HG03439 (cell line): ENCODE results near the gene TNFRSF19.

Experiments used
- ATAC-seq: cut with Tn5 transposase; IDR thresholded peaks from one replicate; pipeline ENCODE4 v1.9.1; 2021; ENCODE audit warnings: mild to moderate bottlenecking, moderate library complexity; ENCODE audit not compliant: unreplicated experiment

Gene TNFRSF19

GRCh38 chr13:23711355-23711754 is 141.1 kb downstream of the TNFRSF19 start:
- no peak for ATAC-seq

- ATAC-seq, result no peak
Observed at GRCh38 chr13:23714672-23715071, 144.5 kb downstream of the TNFRSF19 start.

GRCh38 chr13:23715092-23715761 is 145.0 kb downstream of the TNFRSF19 start:
- ATAC-seq, result no peak

GRCh38 chr13:23715762-23716235 is 145.6 kb downstream of the TNFRSF19 start:
- ATAC-seq, result no peak

- ATAC-seq, result no peak
Observed at GRCh38 chr13:23716401-23716800, 146.2 kb downstream of the TNFRSF19 start.

GRCh38 chr13:23718996-23719395 is 148.8 kb downstream of the TNFRSF19 start:
- ATAC-seq, result no peak

GRCh38 chr13:23722726-23723453 is 152.7 kb downstream of the TNFRSF19 start:
- no peak for ATAC-seq

- ATAC-seq, result no peak
Observed at GRCh38 chr13:23723471-23723870, 153.3 kb downstream of the TNFRSF19 start.

GRCh38 chr13:23724196-23724970 is 154.2 kb downstream of the TNFRSF19 start:
- ATAC-seq, result no peak
